HUES48 (cell line): ENCODE data around the gene ZEB1.
"Not testable (repeated sequence)": the region's sequence is repeated elsewhere in the genome, so short reads cannot be mapped to it uniquely, and the experiment has no call there.

Source experiments
- H3K27ac ChIP-seq: one replicate; pipeline ENCODE4 v1.7.0; 2013; ENCODE audit warnings: low read depth, low read length, inconsistent platforms
- H3K27me3 ChIP-seq: 2 replicates; pipeline ENCODE4 v1.6.1; 2013; ENCODE audit warnings: mild to moderate bottlenecking, low read length; ENCODE audit not compliant: control insufficient read depth, insufficient read depth
- H3K36me3 ChIP-seq: 2 replicates; pipeline ENCODE4 v1.6.1; 2013; ENCODE audit warnings: low read length; ENCODE audit not compliant: control insufficient read depth, insufficient read depth
- H3K4me1 ChIP-seq: 2 replicates; pipeline ENCODE4 v1.6.1; 2013; ENCODE audit warnings: mild to moderate bottlenecking, low read length; ENCODE audit not compliant: control insufficient read depth, insufficient read depth
- H3K4me3 ChIP-seq: 2 replicates; pipeline ENCODE4 v1.5.1; 2013; ENCODE audit warnings: mild to moderate bottlenecking, low read depth, low read length
- H3K9ac ChIP-seq: 2 replicates; pipeline ENCODE4 v1.6.1; 2013; ENCODE audit warnings: mild to moderate bottlenecking, low read depth, low read length, moderate library complexity
- H3K9me3 ChIP-seq: 2 replicates; pipeline ENCODE4 v1.6.1; 2013; ENCODE audit warnings: low read length; ENCODE audit not compliant: control insufficient read depth, insufficient read depth

Gene ZEB1

DNA sequence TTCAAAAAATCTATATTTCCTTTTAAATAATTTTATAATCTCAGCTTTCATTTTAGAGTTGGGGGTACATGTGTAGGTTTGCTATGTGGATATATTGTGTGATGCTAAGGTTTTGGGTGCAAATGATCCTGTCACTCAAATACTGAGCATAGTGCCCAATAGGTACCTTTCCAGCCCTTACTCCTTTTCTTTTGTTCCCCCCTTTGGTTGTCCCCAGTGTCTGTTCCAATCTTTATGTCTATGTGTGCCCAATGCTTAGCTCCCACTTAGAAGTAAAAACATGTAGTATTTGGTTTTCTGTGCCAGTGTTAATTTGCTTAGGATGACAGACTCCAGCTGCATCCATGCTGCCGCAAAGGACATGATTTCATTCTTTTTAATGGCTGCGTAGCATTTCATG lies 103.6 kb downstream of the ZEB1 start:
- Histone ChIP-seq H3K4me3 (no peak overlapping the region), H3K36me3 (no peaks in the 10 kb centered on the region), H3K27me3 (no peaks in the 10 kb centered on the region), H3K9ac (no peak overlapping the region), H3K9me3 (no peaks in the 10 kb centered on the region), H3K27ac (no peak overlapping the region), H3K4me1 (no peaks in the 10 kb centered on the region; the same call in 1 of the 2 replicates)

DNA sequence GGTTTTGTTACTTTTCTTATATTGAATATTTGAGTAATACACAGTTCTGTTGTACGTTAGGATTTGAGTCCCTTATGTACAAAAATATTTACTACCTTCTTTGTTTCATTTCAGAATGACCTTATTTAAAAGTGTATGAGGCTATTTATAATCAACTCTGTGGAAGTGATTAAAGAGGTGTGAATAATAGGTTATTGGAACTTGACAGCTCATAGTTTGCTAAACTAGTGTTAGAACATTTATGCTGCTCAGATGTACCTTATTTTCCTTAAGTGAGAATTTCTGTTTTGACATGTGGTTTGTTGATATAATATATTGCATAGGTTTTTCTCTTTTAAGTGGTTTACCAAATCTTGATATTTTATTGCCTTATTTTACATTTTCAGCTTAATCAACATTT lies 105.5 kb downstream of the ZEB1 start:
- Histone ChIP-seq H3K4me1 (no peaks in the 10 kb centered on the region; the same call in 1 of the 2 replicates), H3K36me3 (no peaks in the 10 kb centered on the region), H3K9me3 (no peaks in the 10 kb centered on the region), H3K4me3 (no peak overlapping the region), H3K27me3 (no peaks in the 10 kb centered on the region), H3K9ac (no peak overlapping the region), H3K27ac (no peak overlapping the region)

- Histone ChIP-seq H3K4me3 (no peak overlapping the region), H3K4me1 (no peaks in the 10 kb centered on the region; the same call in 1 of the 2 replicates), H3K9me3 (no peaks in the 10 kb centered on the region), H3K36me3 (no peaks in the 10 kb centered on the region), H3K9ac (no peak overlapping the region), H3K27me3 (no peaks in the 10 kb centered on the region), H3K27ac (no peak overlapping the region)
These were observed 107.4 kb downstream of the ZEB1 start for GRCh38 chr10:31426401-31426800.

GRCh38 chr10:31427334-31427733 lies 108.3 kb downstream of the ZEB1 start:
- not testable (repeated sequence) for H3K4me1 ChIP-seq, H3K27me3 ChIP-seq, H3K27ac ChIP-seq, H3K4me3 ChIP-seq, H3K9ac ChIP-seq, H3K9me3 ChIP-seq, H3K36me3 ChIP-seq

DNA sequence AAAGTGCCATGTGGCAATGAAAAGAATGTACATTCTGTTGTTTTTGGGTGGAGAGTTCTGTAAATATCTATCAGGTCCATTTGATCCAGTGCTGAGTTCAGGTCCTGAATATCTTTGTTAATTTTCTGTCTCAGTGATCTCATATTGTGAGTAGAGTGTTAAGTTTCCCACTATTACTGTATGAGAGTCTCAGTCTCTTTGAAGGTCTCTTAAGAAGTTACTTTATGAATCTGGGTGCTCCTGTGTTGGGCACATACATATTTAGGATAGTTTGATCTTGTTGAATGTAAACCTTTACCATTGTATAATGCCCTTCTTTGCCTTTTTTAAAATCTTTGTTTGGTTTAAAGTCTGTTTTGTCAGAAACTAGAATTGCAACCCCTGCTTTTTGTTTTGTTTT lies 109.5 kb downstream of the ZEB1 start:
- not testable (repeated sequence) for H3K4me1 ChIP-seq, H3K36me3 ChIP-seq, H3K4me3 ChIP-seq, H3K9ac ChIP-seq, H3K27me3 ChIP-seq, H3K27ac ChIP-seq, H3K9me3 ChIP-seq

DNA sequence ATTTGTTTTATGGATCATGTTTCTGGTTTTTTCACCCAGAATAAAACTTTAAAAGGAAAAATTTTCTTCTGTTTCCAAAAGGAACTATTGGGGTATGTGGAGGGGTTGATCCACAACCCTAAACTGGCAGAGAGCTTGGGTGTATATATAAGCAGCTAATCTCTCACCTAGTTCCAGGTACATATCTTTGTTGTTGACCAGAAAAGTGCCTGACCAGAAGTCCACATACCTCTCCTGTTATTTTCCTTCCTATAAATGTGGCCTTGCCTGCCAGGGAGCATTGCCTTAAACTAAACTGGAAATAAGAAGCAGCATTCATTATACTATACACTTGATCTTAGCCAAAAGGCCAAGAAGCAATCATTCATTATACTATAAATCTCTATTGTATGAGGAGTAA lies 112.0 kb downstream of the ZEB1 start:
- no peak overlapping the region for H3K4me3 ChIP-seq
- H3K27ac ChIP-seq: no peak overlapping the region
- H3K27me3 ChIP-seq: no peaks in the 10 kb centered on the region
- H3K36me3 ChIP-seq: no peaks in the 10 kb centered on the region
- H3K9me3 ChIP-seq: no peaks in the 10 kb centered on the region
- no peak overlapping the region for H3K9ac ChIP-seq
- no peaks in the 10 kb centered on the region; the same call in 1 of the 2 replicates for H3K4me1 ChIP-seq

DNA sequence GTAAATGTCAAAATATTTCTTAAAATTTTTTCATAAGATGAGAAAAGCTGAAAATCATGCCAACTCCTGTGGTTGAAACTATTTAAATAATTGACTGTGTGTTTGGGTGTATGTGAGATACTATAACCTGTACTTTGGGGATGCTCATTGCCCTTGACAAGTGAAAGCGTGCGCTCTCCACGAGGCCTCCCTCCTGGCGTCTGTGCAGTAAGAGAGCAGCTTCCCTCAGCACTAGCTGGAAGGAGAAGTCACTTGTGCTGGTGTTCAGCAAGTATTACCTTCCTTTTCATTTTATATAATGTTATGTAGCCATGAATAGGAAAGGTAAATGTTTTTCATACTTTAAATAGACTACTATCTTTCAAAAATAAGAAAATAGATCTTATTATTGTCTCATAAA lies 118.9 kb downstream of the ZEB1 start:
- H3K27ac ChIP-seq: no peak overlapping the region
- no peak overlapping the region for H3K4me3 ChIP-seq
- no peaks in the 10 kb centered on the region for H3K9me3 ChIP-seq
- no peaks in the 10 kb centered on the region for H3K4me1 ChIP-seq
- no peaks in the 10 kb centered on the region for H3K27me3 ChIP-seq
- no peaks in the 10 kb centered on the region for H3K36me3 ChIP-seq
- H3K9ac ChIP-seq: no peak overlapping the region

- Histone ChIP-seq H3K4me3 (no peak overlapping the region), H3K36me3 (no peaks in the 10 kb centered on the region), H3K27me3 (no peaks in the 10 kb centered on the region), H3K4me1 (no peaks in the 10 kb centered on the region), H3K9me3 (no peaks in the 10 kb centered on the region), H3K9ac (no peak overlapping the region), H3K27ac (no peak overlapping the region)
These were observed 132.8 kb downstream of the ZEB1 start for GRCh38 chr10:31451766-31452165.

DNA sequence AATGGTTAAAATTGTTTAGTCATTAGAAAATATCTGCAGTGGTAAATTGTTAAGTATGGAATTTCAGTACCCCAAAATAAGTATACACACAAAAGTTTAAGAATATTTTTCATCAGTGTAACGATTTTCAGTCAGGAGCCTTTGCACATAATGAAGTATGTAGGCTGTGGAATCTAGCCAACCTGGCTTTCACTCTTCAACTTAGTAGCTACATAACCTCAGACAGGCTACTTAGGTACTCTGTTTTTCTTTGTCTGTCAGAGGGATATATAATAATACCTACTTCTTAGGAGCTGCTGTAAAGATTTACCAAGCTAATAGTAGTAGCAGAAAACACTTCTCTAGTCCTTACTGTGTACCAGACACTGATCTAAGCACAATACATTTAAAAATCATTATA lies 137.5 kb downstream of the ZEB1 start:
- no peaks in the 10 kb centered on the region for H3K4me1 ChIP-seq
- H3K27ac ChIP-seq: no peak overlapping the region
- no peak overlapping the region for H3K9ac ChIP-seq
- H3K9me3 ChIP-seq: no peaks in the 10 kb centered on the region
- no peak overlapping the region for H3K4me3 ChIP-seq
- H3K27me3 ChIP-seq: no peaks in the 10 kb centered on the region
- H3K36me3 ChIP-seq: no peaks in the 10 kb centered on the region

- Histone ChIP-seq H3K4me3 (no peak overlapping the region), H3K9me3 (no peaks in the 10 kb centered on the region), H3K36me3 (no peaks in the 10 kb centered on the region), H3K27ac (no peak overlapping the region), H3K4me1 (no peaks in the 10 kb centered on the region), H3K27me3 (no peaks in the 10 kb centered on the region), H3K9ac (no peak overlapping the region)
These were observed 138.8 kb downstream of the ZEB1 start for GRCh38 chr10:31457858-31458257.

GRCh38 chr10:31458974-31459373 lies 140.0 kb downstream of the ZEB1 start:
- H3K36me3 ChIP-seq: no peaks in the 10 kb centered on the region
- no peaks in the 10 kb centered on the region for H3K9me3 ChIP-seq
- H3K4me1 ChIP-seq: no peaks in the 10 kb centered on the region
- H3K9ac ChIP-seq: no peak overlapping the region
- no peak overlapping the region for H3K4me3 ChIP-seq
- H3K27ac ChIP-seq: no peak overlapping the region
- H3K27me3 ChIP-seq: no peaks in the 10 kb centered on the region

GRCh38 chr10:31460242-31460641 lies 141.2 kb downstream of the ZEB1 start:
- no peak overlapping the region for H3K27ac ChIP-seq
- H3K36me3 ChIP-seq: no peaks in the 10 kb centered on the region
- H3K9me3 ChIP-seq: 0 out of 2 replicates have a peak, but pooled peaks cover 5% of the 10 kb centered on the region
- H3K9ac ChIP-seq: no peak overlapping the region
- no peak overlapping the region for H3K4me3 ChIP-seq
- H3K27me3 ChIP-seq: no peaks in the 10 kb centered on the region
- no peaks in the 10 kb centered on the region for H3K4me1 ChIP-seq
